ENCODE data around the gene BCAS1.

DNA sequence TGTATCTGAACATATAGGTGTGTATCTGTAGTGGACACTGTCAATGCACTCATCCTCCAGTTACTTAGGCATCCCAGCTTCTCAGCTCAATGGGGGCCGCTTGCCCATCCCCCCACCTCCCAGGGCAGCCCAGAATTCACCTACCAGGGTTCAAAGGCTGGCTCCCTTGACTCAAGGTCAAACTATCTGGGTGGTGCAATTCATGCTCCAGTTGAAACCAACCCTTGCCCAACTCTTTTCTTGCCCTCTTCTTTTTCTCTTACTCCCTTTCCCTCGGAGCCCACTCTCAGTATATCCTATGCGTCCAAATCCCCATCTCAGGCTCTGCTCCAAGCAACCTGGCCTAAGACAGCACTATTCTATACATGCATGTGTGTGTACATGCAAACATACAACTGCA, 127.4 kb downstream of the BCAS1 start:
- TF ChIP-seq POLR2A (IDR thresholded peaks at IDR 0.05; ENCODE audit: low read depth, low read length) (no peak), TAF1 (IDR thresholded peaks at IDR 0.05; ENCODE audit: borderline replicate concordance, low read depth, low read length) (no peak)

Data from GM12892 (cell line).